DND-41 (cell line): Measurements from ENCODE around the gene C2CD2L.

Experiments used
- EZH2 ChIP-seq: IDR thresholded peaks from 3 replicates; pipeline ENCODE4 v1.6.1; 2012; ENCODE audit warnings: borderline replicate concordance, low read depth, mild to moderate bottlenecking, moderate library complexity, low read length, inconsistent platforms; ENCODE audit not compliant: severe bottlenecking
- TF ChIP-seq, protein P1 (sequence below): IDR thresholded peaks from 2 replicates; pipeline ENCODE4 v1.5.1; 2012; ENCODE audit warnings: borderline replicate concordance, low read length, moderate library complexity, mild to moderate bottlenecking; ENCODE audit not compliant: poor library complexity, severe bottlenecking; ENCODE audit errors: extremely low read depth

DNA sequence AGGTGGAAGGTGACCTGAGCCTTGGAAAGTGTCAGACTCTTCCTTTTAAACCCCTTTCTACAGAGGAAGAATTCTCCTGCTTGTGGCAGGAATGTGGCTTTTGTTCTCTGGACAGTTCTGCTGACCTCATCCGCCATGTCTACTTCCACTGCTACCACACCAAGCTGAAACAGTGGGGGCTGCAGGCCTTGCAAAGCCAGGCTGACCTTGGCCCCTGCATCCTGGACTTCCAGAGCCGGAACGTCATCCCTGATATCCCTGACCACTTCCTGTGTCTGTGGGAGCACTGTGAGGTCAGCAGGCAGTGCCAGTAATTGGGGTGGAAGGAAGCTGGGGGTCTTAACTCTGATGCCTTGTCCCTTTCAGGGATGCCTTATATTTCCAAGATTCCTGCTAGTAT is 23.5 kb downstream of the C2CD2L start:
- TF ChIP-seq, protein P1, sequence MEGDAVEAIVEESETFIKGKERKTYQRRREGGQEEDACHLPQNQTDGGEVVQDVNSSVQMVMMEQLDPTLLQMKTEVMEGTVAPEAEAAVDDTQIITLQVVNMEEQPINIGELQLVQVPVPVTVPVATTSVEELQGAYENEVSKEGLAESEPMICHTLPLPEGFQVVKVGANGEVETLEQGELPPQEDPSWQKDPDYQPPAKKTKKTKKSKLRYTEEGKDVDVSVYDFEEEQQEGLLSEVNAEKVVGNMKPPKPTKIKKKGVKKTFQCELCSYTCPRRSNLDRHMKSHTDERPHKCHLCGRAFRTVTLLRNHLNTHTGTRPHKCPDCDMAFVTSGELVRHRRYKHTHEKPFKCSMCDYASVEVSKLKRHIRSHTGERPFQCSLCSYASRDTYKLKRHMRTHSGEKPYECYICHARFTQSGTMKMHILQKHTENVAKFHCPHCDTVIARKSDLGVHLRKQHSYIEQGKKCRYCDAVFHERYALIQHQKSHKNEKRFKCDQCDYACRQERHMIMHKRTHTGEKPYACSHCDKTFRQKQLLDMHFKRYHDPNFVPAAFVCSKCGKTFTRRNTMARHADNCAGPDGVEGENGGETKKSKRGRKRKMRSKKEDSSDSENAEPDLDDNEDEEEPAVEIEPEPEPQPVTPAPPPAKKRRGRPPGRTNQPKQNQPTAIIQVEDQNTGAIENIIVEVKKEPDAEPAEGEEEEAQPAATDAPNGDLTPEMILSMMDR = no peak
- TF ChIP-seq EZH2 = no peak
